Panc1 (cell line): ENCODE results near the gene ACER3. TPM values are rescaled to one million over a fixed set of nuclear protein-coding genes. Genes with fewer than 3 reads are reported as not detected.
"Not testable (repeated sequence)": the region's sequence is repeated elsewhere in the genome, so short reads cannot be mapped to it uniquely, and the experiment has no call there.

ENCODE experiments used
- ATAC-seq: fragments of 200-7000 bp; cut with Tn5 transposase; 2 replicates; pipeline ENCODE4 v1.9.1; 2020; ENCODE audit warnings: mild to moderate bottlenecking, moderate library complexity
- BruUV-seq: library from RNA; stranded (reverse); fragments of 400-500 nt; replicated peaks from 2 replicates; lab custom pipeline; 2021; lab: Mats Ljungman, UMichigan
- CTCF ChIA-PET: fragments of 300-600 bp; sonication (Branson Sonifier 250); formaldehyde crosslinking; loops from one replicate; lab custom pipeline; 2022; ENCODE audit warnings: antibody characterized with exemption; lab: Charles Lee
- POLR2A ChIA-PET: fragments of 300-600 bp; sonication (Branson Sonifier 250); formaldehyde crosslinking; loops from one replicate; lab custom pipeline; 2022; ENCODE audit warnings: antibody characterized with exemption; lab: Charles Lee
- DNase-seq: peaks from one replicate; pipeline ENCODE4 v3.0.0-alpha.2; 2010; ENCODE audit warnings: low read depth, low spot score
- H3K27ac ChIP-seq: 2 replicates; pipeline ENCODE4 v1.5.1; 2011; ENCODE audit warnings: mild to moderate bottlenecking, low read length, inconsistent platforms
- H3K27me3 ChIP-seq: fragments of 200-500 bp; sonication (Bioruptor generic); 2 replicates; pipeline ENCODE4 v1.6.0; 2014; ENCODE audit warnings: low read length, inconsistent platforms; ENCODE audit not compliant: control insufficient read depth, insufficient read depth
- H3K36me3 ChIP-seq: fragments of 200-500 bp; sonication (Bioruptor generic); 2 replicates; pipeline ENCODE4 v1.5.1; 2014; ENCODE audit warnings: inconsistent platforms, mild to moderate bottlenecking, low read length, moderate library complexity; ENCODE audit not compliant: control insufficient read depth, insufficient read depth
- H3K4me1 ChIP-seq: 2 replicates; pipeline ENCODE4 v1.5.1; 2011; ENCODE audit warnings: inconsistent platforms, mild to moderate bottlenecking, low read length, moderate library complexity; ENCODE audit not compliant: control insufficient read depth, insufficient read depth
- H3K4me3 ChIP-seq, 2 experiments: 2 replicates each; pipeline ENCODE4 v1.5.1; 2011 to 2012; ENCODE audit warnings: low read depth in 2 of 2, low read length in 2 of 2, mild to moderate bottlenecking in 2 of 2, inconsistent platforms in 1 of 2, moderate library complexity in 1 of 2
- H3K9me3 ChIP-seq: fragments of 200-500 bp; sonication (Bioruptor generic); 2 replicates; pipeline ENCODE4 v1.5.1; 2014; ENCODE audit warnings: low read depth, mild to moderate bottlenecking, inconsistent platforms, low read length, moderate library complexity; ENCODE audit not compliant: control insufficient read depth, insufficient read depth
- POLR2AphosphoS5 ChIP-seq: IDR thresholded peaks from 2 replicates; pipeline ENCODE4 v1.6.1; 2012; ENCODE audit warnings: mild to moderate bottlenecking, low read depth, low read length, moderate library complexity
- SIN3A ChIP-seq: IDR thresholded peaks from 2 replicates; pipeline ENCODE4 v1.6.1; 2012; ENCODE audit warnings: low read depth, mild to moderate bottlenecking, low read length, moderate library complexity, borderline replicate concordance; ENCODE audit not compliant: insufficient read depth
- TCF7L2 ChIP-seq: IDR thresholded peaks from 2 replicates; pipeline ENCODE4 v1.6.1; 2011; ENCODE audit warnings: mild to moderate bottlenecking, low read depth, low read length, inconsistent platforms
- in situ Hi-C: cut with HindIII; loops from 2 replicates; pipeline ENCODE4 v1.10.0; 2016; ENCODE audit warnings: low sequenced_read_pairs, low pct_unique_long_range_greater_than_20kb
- intact Hi-C: fragments of 100-400 bp; cut with micrococcal nuclease; formaldehyde crosslinking; loops from one replicate; pipeline ENCODE4 v1.10.0; 2022; ENCODE audit not compliant: unreplicated experiment
- total RNA-seq: library from RNA; stranded (reverse); gene quantifications from one replicate; pipeline ENCODE4 v1.2.1, GENCODE V29; 2021; ENCODE audit not compliant: unreplicated experiment
- TF ChIP-seq, protein P1 (sequence below): fragments of 450-650 bp; IDR thresholded peaks from 2 replicates; pipeline ENCODE4 v1.5.1; 2017; ENCODE audit warnings: mild to moderate bottlenecking
- TF ChIP-seq, protein P2 (sequence below), 2 experiments: IDR thresholded peaks; 2 replicates each; pipeline ENCODE4 v1.6.1; 2011 to 2012; ENCODE audit warnings: low read depth in 2 of 2, control low read depth in 1 of 2, low read length in 1 of 2, mild to moderate bottlenecking in 1 of 2, moderate library complexity in 1 of 2; ENCODE audit not compliant: insufficient read depth in 1 of 2

The ACER3 gene
- total RNA-seq, 1 experiment from 2014 or later = 41.8 TPM

DNA sequence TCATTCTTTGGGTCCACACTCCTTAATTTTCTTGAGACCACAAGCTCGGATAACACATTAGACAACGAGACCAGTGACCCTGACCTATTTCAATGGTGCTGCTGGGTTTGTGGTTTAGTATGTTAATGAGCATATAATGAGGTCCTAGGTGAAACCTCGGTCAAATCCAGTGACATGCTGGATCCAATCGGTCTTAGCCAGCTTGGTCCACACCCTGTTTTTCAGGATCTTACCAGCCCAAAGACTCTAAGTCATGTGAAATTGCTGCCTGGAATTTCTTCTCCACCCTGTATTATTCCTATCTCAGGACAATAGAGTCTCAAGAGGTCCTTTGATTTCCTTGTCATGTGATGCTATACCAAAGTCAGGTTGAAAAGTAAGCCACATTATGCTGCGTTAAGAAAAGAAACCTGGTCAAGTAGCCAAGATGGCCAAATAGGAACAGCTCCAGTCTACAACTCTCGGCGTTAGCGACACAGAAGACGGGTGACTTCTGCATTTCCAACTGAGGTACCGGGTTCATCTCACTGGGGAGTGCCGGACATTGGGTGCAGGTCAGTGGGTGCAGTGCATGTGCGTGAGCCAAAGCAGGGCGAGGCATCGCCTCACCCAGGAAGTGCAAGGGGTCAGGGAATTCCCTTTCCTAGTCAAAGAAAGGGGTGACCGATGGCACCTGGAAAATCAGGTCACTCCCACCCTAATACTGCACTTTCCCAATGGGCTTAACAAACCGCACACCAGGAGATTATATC, 102.9 kb downstream of the ACER3 start:
- BruUV-seq, H3K4me1 ChIP-seq, intact Hi-C loops, H3K27ac ChIP-seq, H3K27me3 ChIP-seq, in situ Hi-C loops, H3K9me3 ChIP-seq, H3K4me3 ChIP-seq, H3K36me3 ChIP-seq, ATAC-seq, DNase-seq, POLR2A ChIA-PET: not testable (repeated sequence)
- CTCF ChIA-PET = interaction anchor here (0.5 to 0.9 kb wide), 3 partner anchors 9 to 242 kb away, joined by 3 read pairs; no protein-coding TSS in a partner anchor

DNA sequence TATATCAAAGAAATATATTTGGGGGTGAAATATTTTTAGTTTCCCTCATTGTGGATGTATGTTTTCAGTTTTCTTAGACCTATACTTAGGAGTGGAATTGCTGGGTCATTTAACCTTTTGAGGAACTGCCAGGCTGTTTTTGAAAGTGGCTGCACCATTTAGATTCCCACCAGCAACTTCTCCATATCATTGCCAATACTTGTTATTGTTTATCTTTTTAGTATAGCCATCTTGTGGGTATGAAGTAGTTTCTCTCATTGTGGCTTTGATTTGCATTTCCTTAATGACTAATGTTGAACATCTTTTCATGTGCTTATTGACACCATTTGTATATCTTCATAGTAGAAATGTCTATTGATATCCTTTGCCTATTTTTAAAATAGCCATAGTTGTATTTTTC, 111.3 kb downstream of the ACER3 start:
- ChIA-PET CTCF (no interaction called here), POLR2A (interaction anchor here (0.6 kb wide), 1 partner anchor 124 kb away, joined by 3 read pairs; no protein-coding TSS in a partner anchor)
- ATAC-seq (no peak), DNase-seq (no peak)
- TF ChIP-seq, protein P1, sequence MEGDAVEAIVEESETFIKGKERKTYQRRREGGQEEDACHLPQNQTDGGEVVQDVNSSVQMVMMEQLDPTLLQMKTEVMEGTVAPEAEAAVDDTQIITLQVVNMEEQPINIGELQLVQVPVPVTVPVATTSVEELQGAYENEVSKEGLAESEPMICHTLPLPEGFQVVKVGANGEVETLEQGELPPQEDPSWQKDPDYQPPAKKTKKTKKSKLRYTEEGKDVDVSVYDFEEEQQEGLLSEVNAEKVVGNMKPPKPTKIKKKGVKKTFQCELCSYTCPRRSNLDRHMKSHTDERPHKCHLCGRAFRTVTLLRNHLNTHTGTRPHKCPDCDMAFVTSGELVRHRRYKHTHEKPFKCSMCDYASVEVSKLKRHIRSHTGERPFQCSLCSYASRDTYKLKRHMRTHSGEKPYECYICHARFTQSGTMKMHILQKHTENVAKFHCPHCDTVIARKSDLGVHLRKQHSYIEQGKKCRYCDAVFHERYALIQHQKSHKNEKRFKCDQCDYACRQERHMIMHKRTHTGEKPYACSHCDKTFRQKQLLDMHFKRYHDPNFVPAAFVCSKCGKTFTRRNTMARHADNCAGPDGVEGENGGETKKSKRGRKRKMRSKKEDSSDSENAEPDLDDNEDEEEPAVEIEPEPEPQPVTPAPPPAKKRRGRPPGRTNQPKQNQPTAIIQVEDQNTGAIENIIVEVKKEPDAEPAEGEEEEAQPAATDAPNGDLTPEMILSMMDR = no peak
- TF ChIP-seq SIN3A = no peak
- no peak for TF ChIP-seq TCF7L2
- TF ChIP-seq, protein P2, sequence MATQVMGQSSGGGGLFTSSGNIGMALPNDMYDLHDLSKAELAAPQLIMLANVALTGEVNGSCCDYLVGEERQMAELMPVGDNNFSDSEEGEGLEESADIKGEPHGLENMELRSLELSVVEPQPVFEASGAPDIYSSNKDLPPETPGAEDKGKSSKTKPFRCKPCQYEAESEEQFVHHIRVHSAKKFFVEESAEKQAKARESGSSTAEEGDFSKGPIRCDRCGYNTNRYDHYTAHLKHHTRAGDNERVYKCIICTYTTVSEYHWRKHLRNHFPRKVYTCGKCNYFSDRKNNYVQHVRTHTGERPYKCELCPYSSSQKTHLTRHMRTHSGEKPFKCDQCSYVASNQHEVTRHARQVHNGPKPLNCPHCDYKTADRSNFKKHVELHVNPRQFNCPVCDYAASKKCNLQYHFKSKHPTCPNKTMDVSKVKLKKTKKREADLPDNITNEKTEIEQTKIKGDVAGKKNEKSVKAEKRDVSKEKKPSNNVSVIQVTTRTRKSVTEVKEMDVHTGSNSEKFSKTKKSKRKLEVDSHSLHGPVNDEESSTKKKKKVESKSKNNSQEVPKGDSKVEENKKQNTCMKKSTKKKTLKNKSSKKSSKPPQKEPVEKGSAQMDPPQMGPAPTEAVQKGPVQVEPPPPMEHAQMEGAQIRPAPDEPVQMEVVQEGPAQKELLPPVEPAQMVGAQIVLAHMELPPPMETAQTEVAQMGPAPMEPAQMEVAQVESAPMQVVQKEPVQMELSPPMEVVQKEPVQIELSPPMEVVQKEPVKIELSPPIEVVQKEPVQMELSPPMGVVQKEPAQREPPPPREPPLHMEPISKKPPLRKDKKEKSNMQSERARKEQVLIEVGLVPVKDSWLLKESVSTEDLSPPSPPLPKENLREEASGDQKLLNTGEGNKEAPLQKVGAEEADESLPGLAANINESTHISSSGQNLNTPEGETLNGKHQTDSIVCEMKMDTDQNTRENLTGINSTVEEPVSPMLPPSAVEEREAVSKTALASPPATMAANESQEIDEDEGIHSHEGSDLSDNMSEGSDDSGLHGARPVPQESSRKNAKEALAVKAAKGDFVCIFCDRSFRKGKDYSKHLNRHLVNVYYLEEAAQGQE (IDR thresholded peaks at IDR 0.05; ENCODE audit: insufficient read depth in 1 of 2, low read depth in 2 of 2, low read length in 1 of 2) = no peak
- no peak for TF ChIP-seq POLR2AphosphoS5
- Histone ChIP-seq H3K27me3 (no peaks in the 10 kb centered on the region), H3K4me1 (no peaks in the 10 kb centered on the region), H3K27ac (no peak overlapping the region), H3K4me3 (no peak overlapping the region), H3K36me3 (no peaks in the 10 kb centered on the region), H3K9me3 (peaks cover 5% of the 10 kb centered on the region; the same call in 1 of the 2 replicates)
- intact Hi-C loops = no loop called here
- in situ Hi-C loops = no loop called here
- no TSS peak for BruUV-seq
